Endometrium (tissue), 2 donors: ENCODE measurements around the gene ZMYND19.
"Not testable (repeated sequence)": the region's sequence is repeated elsewhere in the genome, so short reads cannot be mapped to it uniquely, and the experiment has no call there.

Source experiments
- FAIRE-seq: peaks from 2 replicates; lab custom pipeline; 2012; peaks lifted over from hg19 to GRCh38; lab: Jason Lieb, UNC
- donor health status: control.
- donor health status: control.

ZMYND19 gene

GRCh38 chr9:137554349-137554748 is 36.0 kb downstream of the ZMYND19 start:
- FAIRE-seq: no peak

DNA sequence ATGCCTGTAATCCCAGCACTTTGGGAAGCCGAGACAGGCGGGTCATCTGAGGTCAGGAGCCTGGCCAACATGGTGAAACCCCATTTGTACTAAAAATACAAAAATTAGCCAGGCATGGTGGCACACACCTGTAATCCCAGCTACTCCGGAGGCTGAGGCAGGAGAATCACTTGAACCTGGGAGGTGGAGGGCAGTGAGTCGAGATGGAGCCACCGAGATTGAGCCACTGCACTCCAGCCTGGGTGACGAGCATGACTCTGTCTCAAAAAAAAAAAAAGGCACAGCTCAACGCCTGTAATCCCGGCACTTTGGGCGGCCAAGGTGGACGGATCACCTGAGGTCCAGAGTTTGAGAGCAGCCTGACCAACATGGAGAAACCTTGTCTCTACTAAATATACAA is 36.7 kb downstream of the ZMYND19 start:
- not testable (repeated sequence) for FAIRE-seq

DNA sequence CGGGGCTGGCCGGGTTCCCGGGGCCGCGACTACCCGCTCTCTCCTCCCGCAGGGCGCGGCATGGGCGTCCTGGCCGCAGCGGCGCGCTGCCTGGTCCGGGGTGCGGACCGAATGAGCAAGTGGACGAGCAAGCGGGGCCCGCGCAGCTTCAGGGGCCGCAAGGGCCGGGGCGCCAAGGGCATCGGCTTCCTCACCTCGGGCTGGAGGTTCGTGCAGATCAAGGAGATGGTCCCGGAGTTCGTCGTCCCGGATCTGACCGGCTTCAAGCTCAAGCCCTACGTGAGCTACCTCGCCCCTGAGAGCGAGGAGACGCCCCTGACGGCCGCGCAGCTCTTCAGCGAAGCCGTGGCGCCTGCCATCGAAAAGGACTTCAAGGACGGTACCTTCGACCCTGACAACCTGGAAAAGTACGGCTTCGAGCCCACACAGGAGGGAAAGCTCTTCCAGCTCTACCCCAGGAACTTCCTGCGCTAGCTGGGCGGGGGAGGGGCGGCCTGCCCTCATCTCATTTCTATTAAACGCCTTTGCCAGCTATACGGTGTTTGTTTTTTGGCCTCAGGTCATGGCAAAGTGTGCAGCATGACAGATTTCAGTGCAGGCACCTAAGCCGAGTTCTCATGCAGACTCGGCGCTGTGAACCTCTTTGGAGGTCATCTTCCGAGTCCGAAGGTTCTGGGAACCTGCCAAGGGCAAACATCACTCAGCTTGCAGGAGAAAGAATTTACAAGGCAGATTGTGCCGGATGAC is 38.1 kb downstream of the ZMYND19 start:
- FAIRE-seq: no peak

GRCh38 chr9:137551264-137552021 is 38.9 kb downstream of the ZMYND19 start, which contains the start of gene MRPL41:
Gene MRPL41, plus strand, starts transcription at chr9:137551879. Its CDS starts 203 bp downstream, at chr9:137552082.
- no peak for FAIRE-seq

- FAIRE-seq: not testable (repeated sequence)
These were observed 39.4 kb downstream of the ZMYND19 start for GRCh38 chr9:137550958-137551263.

GRCh38 chr9:137550231-137550621 is 40.1 kb downstream of the ZMYND19 start, which contains the start of gene PNPLA7:
Gene PNPLA7, minus strand, starts transcription at chr9:137550402. Its CDS starts 205 bp downstream, at chr9:137550197.
- FAIRE-seq: peak; percentile 57

GRCh38 chr9:137547687-137548543 is 42.4 kb downstream of the ZMYND19 start:
- no peak for FAIRE-seq

DNA sequence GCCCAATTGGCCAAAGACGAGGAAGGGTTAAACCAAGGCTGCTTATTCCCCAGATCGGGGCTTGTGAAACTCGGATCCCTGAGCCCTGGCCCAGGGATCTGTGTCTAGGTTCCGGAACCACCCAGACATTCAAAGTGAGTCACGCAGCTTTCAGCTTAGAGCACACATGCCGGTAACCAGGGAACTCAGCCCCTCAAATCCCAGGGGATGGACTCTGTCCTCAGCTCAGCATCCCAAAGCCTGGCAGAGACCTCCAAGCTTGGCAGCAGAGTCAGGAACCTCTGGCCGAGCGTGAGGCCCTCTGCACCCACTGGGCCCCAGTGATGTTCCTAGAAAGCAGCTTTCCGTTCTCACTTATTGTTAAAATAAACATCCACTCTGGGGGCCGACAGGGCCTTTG is 45.2 kb downstream of the ZMYND19 start:
- FAIRE-seq: no peak

DNA sequence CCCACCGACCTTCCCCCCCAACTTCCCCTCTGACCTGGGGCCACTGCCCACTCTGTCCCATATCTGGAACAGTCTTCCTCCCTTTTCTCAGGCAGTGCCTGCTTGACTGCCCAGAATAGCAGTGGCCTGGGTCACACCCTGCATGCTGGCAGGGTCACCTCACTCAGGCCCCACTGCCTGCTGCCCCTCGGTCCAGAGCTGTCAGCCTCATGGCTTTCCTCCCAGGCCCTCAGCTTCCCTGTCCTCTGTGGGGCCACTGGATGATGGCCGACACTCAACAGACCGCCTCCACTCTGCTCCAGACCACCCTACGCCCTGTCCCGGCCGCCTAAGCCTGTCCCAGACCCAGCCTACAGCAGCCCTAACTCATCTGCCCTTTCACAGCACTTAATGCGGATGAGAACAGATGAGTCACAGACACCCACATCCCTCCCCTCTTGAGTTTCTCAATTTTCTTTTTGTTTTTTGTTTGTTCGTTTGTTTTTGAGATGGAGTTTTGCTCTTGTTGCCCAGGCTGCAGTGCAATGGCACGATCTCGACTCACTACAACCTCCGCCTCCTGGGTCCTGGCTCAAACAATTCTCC is 46.0 kb downstream of the ZMYND19 start:
- FAIRE-seq: no peak

DNA sequence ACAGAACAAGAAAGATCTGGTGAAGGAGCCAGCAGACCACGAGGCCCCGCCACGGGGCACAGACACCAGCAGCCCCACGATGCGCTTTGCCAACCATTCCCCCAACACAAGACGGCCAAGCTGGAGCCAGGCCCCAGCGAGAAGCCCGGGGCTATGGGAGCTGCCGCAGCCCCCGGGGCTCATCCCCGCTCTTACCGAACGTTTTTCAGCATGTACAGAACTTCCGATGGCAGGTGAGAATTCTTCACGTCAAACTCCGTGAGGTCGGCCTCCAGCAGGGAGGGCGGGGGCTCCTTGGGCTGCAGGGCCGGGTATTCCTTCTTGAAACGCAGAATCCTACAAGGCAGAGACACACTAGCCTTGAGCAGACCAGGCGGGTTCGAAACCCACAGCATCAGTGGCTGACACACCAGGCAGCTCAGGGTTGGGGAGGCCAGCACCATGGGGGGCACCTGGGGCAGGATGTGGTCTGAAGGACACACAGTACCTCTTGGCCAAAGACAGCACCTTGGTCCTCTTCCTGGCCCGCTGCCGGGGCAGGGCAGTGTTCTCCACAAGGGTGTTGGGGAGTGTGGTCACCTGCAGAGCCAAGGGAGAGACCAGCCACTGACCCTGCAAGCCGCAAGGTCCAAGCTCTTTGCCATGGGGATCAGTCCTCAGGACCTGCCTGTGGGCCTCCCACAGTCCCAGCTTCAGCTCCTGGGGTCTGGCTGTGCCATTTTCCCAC is 46.9 kb downstream of the ZMYND19 start:
- FAIRE-seq: no peak

DNA sequence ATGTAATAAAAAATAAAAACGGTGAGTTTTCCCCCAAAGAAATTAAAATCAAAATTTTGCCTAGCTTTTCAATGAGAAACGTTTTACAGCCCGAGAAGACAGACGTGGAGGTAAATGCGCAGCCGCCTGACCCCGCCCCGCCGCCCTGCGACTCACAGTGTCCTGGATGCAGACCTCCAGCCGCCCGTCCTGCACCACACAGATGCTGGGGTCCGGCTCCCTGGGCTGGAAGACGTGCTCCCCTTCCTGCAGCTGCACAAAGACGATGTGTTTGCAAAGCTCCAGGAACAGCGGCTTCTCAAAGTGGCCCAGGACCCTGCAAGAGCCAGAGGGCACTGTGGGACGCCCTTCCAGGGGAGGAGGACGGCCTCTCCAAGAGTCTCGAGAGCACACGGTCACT is 47.8 kb downstream of the ZMYND19 start:
- FAIRE-seq: no peak

GRCh38 chr9:137540536-137540935 is 49.8 kb downstream of the ZMYND19 start:
- no peak for FAIRE-seq

GRCh38 chr9:137538058-137538457 is 52.3 kb downstream of the ZMYND19 start:
- FAIRE-seq: no peak

- not testable (repeated sequence) for FAIRE-seq
These were observed 53.6 kb downstream of the ZMYND19 start for GRCh38 chr9:137536594-137537131.

- FAIRE-seq: no peak
These were observed 55.2 kb downstream of the ZMYND19 start for GRCh38 chr9:137535120-137535428.

GRCh38 chr9:137534256-137535119 is 55.8 kb downstream of the ZMYND19 start:
- FAIRE-seq: no peak

DNA sequence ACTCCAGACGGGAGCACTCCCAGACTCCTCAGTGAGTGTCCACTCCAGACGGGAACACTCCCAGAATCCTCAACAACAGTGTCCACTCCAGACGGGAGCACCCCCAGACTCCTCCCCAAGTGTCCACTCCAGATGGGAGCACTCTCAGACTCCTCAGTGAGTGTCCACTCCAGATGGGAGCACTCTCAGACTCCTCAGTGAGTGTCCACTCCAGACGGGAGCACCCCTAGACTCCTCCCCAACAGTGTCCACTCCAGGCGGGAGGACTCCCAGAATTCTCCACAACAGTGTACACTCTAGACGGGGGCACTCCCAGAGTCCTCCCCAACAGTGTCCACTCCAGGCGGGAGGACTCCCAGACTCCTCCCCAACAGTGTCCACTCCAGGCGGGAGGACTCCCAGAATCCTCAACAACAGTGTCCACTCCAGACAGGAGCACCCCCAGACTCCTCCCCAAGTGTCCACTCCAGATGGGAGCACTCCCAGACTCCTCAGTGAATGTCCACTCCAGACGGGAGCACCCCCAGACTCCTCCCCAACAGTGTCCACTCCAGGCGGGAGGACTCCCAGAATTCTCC is 57.3 kb downstream of the ZMYND19 start:
- FAIRE-seq: not testable (repeated sequence)
